NCI-H460 (cell line): ENCODE data around the gene NUDT17. TPM values are rescaled to one million over a fixed set of nuclear protein-coding genes. Genes with fewer than 3 reads are reported as not detected.
A peak's percentile ranks its signal among the peaks of the same experiment; 100 is the strongest.

ENCODE experiments used
- DNase-seq: peaks from one replicate; pipeline ENCODE4 v3.0.0-alpha.2; 2016; ENCODE audit warnings: low read depth; ENCODE audit errors: extremely low read depth
- small RNA-seq, 2 experiments: library from RNA; depleted of rRNA; stranded (forward); fragments of <200 nt; gene quantifications; one replicate each; pipeline ENCODE3, GENCODE V24; 2014
- total RNA-seq: library from RNA; depleted of rRNA; stranded (reverse); fragments of >200 nt; shearing (Covaris generic); gene quantifications from 2 replicates; pipeline ENCODE4 v1.2.3, GENCODE V29; 2014; rRNA removed

The NUDT17 gene
- total RNA-seq, 1 experiment from 2014 or later = 10.7 TPM

DNA sequence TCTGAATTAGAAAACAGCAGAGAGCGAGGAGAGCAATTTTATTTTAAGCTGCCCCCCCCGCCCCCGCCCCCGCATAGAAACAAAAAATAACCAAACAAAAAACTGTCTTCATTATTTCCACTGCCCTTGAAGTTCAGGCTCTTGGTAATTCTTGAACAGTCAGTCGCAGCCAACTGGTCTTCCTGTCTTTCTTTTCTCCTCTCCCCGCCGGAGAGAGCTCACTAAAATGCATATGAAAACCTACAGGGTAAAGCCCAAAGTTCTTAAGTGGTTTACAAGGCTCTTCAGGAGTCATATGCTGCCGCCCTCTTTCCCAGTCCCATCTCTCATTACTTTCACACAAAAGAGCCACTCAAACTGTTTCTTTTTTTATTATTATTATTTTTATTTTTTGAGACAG, 41.4 kb downstream of the NUDT17 start:
- DNase-seq = no peak

DNA sequence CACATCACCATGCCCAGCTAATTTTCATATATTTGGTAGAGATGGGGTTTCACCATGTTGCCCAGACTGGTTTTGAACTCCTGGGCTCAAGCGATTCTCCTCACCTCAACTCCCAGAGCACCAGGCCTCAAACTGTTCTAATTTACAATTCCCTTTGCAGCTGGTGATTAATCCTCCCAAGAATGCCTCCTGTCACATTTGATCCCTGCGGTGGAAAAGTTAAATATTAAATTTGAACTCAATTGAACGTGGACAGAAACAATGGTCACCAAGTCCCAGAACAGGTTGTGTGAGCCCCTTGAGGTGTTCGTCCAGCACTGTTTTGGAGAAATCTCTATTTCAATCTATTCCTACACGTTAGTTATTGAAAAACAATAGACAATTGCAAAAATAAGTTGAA, 42.2 kb downstream of the NUDT17 start:
- no peak for DNase-seq

- no peak for DNase-seq
These were observed 44.3 kb downstream of the NUDT17 start for GRCh38 chr1:145889722-145890121.

GRCh38 chr1:145891143-145891542, 45.7 kb downstream of the NUDT17 start:
- DNase-seq = no peak

DNA sequence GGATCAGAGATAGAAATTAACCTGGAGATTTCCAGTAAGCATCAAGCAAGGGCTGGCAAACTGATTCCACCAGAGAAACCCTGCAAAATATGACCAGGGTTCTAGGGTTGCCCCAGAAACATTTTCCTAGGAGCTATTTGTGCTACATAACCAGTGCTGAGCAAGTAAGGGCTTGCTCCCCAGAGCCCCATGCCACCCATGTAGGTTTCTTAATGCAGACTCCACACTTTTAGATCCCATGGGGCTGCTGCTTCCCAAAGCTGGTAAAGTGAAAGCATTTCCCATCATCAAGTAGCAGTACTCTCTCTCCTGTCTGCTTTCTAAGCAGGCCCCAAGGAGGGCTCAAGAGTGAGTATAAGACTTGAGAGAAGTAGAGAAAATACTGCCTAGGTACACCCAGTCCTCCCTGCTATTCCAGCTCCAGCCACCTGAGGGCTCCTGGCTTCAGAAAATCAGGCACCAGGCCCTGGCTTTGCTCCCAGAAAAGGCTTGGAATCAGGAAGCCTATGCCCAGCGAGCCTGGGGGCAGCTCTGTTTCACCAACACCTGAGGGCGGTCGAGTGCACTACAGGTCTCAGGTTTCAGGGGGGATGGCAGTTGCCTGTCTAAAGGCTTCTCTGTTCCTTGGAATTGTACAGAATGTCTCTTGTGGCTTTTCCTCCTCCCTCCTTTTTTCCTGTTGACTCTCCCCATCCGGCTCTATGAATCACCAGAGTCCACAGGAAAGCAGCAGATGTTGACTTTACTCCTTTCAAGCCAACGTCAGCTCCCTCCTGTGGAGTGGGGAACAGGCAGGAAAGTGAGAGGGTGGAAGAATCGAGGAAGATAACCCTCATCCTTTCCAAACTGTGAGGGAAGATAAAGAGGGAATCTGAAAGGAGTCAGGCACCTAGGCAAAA, 46.4 kb downstream of the NUDT17 start:
- peak; percentile 95 for DNase-seq

- DNase-seq = no peak
These were observed 47.2 kb downstream of the NUDT17 start for GRCh38 chr1:145892486-145893087.

GRCh38 chr1:145893306-145894055, 48.1 kb downstream of the NUDT17 start:
- no peak for DNase-seq

GRCh38 chr1:145895471-145895870, 50.0 kb downstream of the NUDT17 start:
- DNase-seq = no peak

DNA sequence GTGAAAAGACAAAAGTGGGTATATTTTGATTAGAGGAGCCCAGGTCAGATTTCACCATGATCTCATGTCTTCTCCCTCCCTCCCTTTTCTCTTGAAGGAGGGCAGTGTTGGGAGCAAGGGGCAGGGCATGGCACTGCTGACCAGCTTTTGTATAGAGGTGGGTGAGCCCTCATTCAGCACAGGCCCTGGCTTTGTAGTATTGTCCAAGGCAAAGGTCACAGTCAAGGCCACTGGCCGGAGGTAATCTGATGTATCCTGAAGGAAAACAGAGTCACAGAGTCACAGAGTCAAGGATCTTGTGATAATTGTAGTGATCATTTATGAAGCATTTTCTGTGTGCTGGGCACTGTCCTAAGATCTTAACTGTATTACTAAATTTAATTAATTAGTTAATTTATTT, 52.5 kb downstream of the NUDT17 start:
- DNase-seq = no peak

Small RNAs within 50 kb of the gene (small RNA-seq; reads per million reads assigned to genes)
- gene MIR6736 = 0 reads per million in 2 experiments

Other genes with a start within 250 kb of the NUDT17 start
- gene GPR89A, start 237.6 kb upstream of the NUDT17 start, total RNA-seq = 33.3 and 38.5 TPM in 2 replicates
- 0.62 TPM in 1 of 2 replicates, not detected in the other for gene PDZK1, start 138.3 kb upstream of the NUDT17 start, total RNA-seq
- gene CD160, start 126.1 kb upstream of the NUDT17 start, total RNA-seq = not detected in 2 replicates
- 11.3 and 13.5 TPM in 2 replicates for gene RNF115, start 21.5 kb upstream of the NUDT17 start, total RNA-seq
- 44.1 and 45.7 TPM in 2 replicates for gene POLR3C, start 21.4 kb upstream of the NUDT17 start, total RNA-seq
- 18.6 and 19.9 TPM in 2 replicates for gene PIAS3, start 13.5 kb downstream of the NUDT17 start, total RNA-seq
- not detected in 2 replicates for gene ANKRD35, start 40.2 kb downstream of the NUDT17 start, total RNA-seq
- gene ITGA10, start 64.4 kb downstream of the NUDT17 start, total RNA-seq = 0.42 and 0.72 TPM in 2 replicates
- gene PEX11B, start 73.1 kb downstream of the NUDT17 start, total RNA-seq = 26.5 and 29.2 TPM in 2 replicates
- gene RBM8A, start 81.9 kb downstream of the NUDT17 start, total RNA-seq = 265 and 308 TPM in 2 replicates
- 48.1 and 51.0 TPM in 2 replicates for gene LIX1L, start 112.4 kb downstream of the NUDT17 start, total RNA-seq
- gene ANKRD34A, start 118.9 kb downstream of the NUDT17 start, total RNA-seq = 1.2 and 1.6 TPM in 2 replicates
- 28.7 and 36.2 TPM in 2 replicates for gene POLR3GL, start 119.1 kb downstream of the NUDT17 start, total RNA-seq
- gene TXNIP, start 150.9 kb downstream of the NUDT17 start, total RNA-seq = 611 and 616 TPM in 2 replicates
- not detected in 2 replicates for gene HJV, start 176.1 kb downstream of the NUDT17 start, total RNA-seq